ENCODE measurements around the gene PPP2R2C.

The PPP2R2C gene

GRCh38 chr4:6364581-6364980, 107.8 kb downstream of the PPP2R2C start:
- no peak for TF ChIP-seq CTCF (IDR thresholded peaks at IDR 0.05; ENCODE audit: control insufficient read depth, extremely low read depth, insufficient read depth)
- no peak overlapping the region for H3K4me3 ChIP-seq (ENCODE audit: low read depth, low read length)
- DNase-seq (ENCODE audit: low read depth): no peak

GRCh38 chr4:6364146-6364545, 108.3 kb downstream of the PPP2R2C start:
- no peak for TF ChIP-seq CTCF (IDR thresholded peaks at IDR 0.05; ENCODE audit: control insufficient read depth, extremely low read depth, insufficient read depth)
- no peak for DNase-seq (ENCODE audit: low read depth)
- no peak overlapping the region for H3K4me3 ChIP-seq (ENCODE audit: low read depth, low read length)

- no peak for DNase-seq (ENCODE audit: low read depth)
- no peak for TF ChIP-seq CTCF (IDR thresholded peaks at IDR 0.05; ENCODE audit: control insufficient read depth, extremely low read depth, insufficient read depth)
Observed at GRCh38 chr4:6362896-6363295, 109.5 kb downstream of the PPP2R2C start.

GRCh38 chr4:6362243-6362885, 110.0 kb downstream of the PPP2R2C start:
- H3K4me3 ChIP-seq (ENCODE audit: low read depth, low read length): no peak overlapping the region
- no peak for TF ChIP-seq CTCF (IDR thresholded peaks at IDR 0.05; ENCODE audit: control insufficient read depth, extremely low read depth, insufficient read depth)
- no peak for DNase-seq (ENCODE audit: low read depth)

More at GRCh38 chr4:6362896-6363295, 109.5 kb downstream of the PPP2R2C start:
- H3K4me3 ChIP-seq (ENCODE audit: low read depth, low read length): no peak overlapping the region

GRCh38 chr4:6361076-6361784, 111.2 kb downstream of the PPP2R2C start:
- H3K4me3 ChIP-seq (ENCODE audit: low read depth, low read length): no peak overlapping the region
- DNase-seq (ENCODE audit: low read depth): no peak
- TF ChIP-seq CTCF (IDR thresholded peaks at IDR 0.05; ENCODE audit: control insufficient read depth, extremely low read depth, insufficient read depth): no peak

GRCh38 chr4:6360385-6360784, 112.0 kb downstream of the PPP2R2C start:
- no peak for DNase-seq (ENCODE audit: low read depth)
- TF ChIP-seq CTCF (IDR thresholded peaks at IDR 0.05; ENCODE audit: control insufficient read depth, extremely low read depth, insufficient read depth): no peak
- H3K4me3 ChIP-seq (ENCODE audit: low read depth, low read length): no peak overlapping the region
